K562 (cell line): ENCODE data around the gene OGDH. TPM values are rescaled to one million over a fixed set of nuclear protein-coding genes. Genes with fewer than 3 reads are reported as not detected.

ENCODE experiments used
- ATAC-seq: fragments of 200-7000 bp; cut with Tn5 transposase; 3 replicates; pipeline ENCODE4 v1.9.1; 2020; ENCODE audit warnings: moderate library complexity
- BruUV-seq: library from RNA; stranded (reverse); fragments of 400-500 nt; replicated peaks from 2 replicates; lab custom pipeline; 2021; lab: Mats Ljungman, UMichigan
- CTCF ChIA-PET: fragments of 300-600 bp; formaldehyde crosslinking; extraction: SDS; loops from one replicate; lab custom pipeline; 2021; ENCODE audit warnings: low intra/inter-chr PET ratio; lab: Yijun Ruan, JAX
- POLR2A ChIA-PET: fragments of 300-600, 350-650 bp; sonication (Branson Sonifier 250); formaldehyde crosslinking; extraction: SDS; loops from one replicate; lab custom pipeline; 2021; ENCODE audit warnings: antibody characterized with exemption, inconsistent platforms; lab: Yijun Ruan, JAX
- DNase-seq, 4 experiments: peaks; one replicate each; pipeline versions ENCODE4 v3.0.0 to v3.0.0-alpha.2; 2011 to 2018; ENCODE audit warnings: low spot score in 3 of 4, mixed read lengths in 3 of 4; ENCODE audit errors: extremely low read depth in 1 of 4
- FAIRE-seq: peaks from 2 replicates; lab custom pipeline; 2011; peaks lifted over from hg19 to GRCh38; lab: Jason Lieb, UNC
- H2AFZ ChIP-seq: 2 replicates; pipeline ENCODE4 v1.6.0; 2011; ENCODE audit warnings: low read depth, low read length, control low read depth, inconsistent platforms
- H3K27ac ChIP-seq: fragments of 200-600 bp; 3 replicates; pipeline ENCODE4 v1.8.0; 2011; ENCODE audit warnings: low read depth, mild to moderate bottlenecking, control low read depth, inconsistent platforms, low read length, moderate library complexity, mixed read lengths; ENCODE audit errors: extremely low read depth
- H3K27me3 ChIP-seq, 2 experiments: fragments of 300-600 bp in 1 of 2; 2 replicates in 1 of 2; 3 replicates in 1 of 2; pipeline versions ENCODE4 v1.6.0 to v1.8.0; 2011; ENCODE audit warnings: inconsistent platforms in 2 of 2, low read length in 2 of 2, mild to moderate bottlenecking in 1 of 2, mixed read lengths in 1 of 2, moderate library complexity in 1 of 2; ENCODE audit not compliant: control insufficient read depth in 2 of 2, insufficient read depth in 2 of 2
- H3K36me3 ChIP-seq: fragments of 300-600 bp; 3 replicates; pipeline ENCODE4 v1.8.0; 2011; ENCODE audit warnings: mild to moderate bottlenecking, low read length, inconsistent platforms; ENCODE audit not compliant: control insufficient read depth, insufficient read depth
- H3K4me1 ChIP-seq, 2 experiments: fragments of 200-600 bp in 1 of 2; replicated peaks in 1 of 2; 2 replicates in 1 of 2; 3 replicates in 1 of 2; pipeline versions ENCODE4 v1.5.1 to v1.8.0; 2011; ENCODE audit warnings: inconsistent platforms in 2 of 2, low read length in 2 of 2, mild to moderate bottlenecking in 1 of 2, mixed read lengths in 1 of 2, moderate library complexity in 1 of 2; ENCODE audit not compliant: control insufficient read depth in 2 of 2, insufficient read depth in 2 of 2
- H3K4me2 ChIP-seq: 2 replicates; pipeline ENCODE4 v1.6.1; 2011; ENCODE audit warnings: low read length, control low read depth, inconsistent platforms, mixed read lengths; ENCODE audit not compliant: insufficient read depth
- H3K4me3 ChIP-seq: fragments of 200-600 bp; sonication (generic), shearing (Covaris generic); 2 replicates; pipeline ENCODE4 v1.5.1; 2016; ENCODE audit warnings: control low read depth, inconsistent platforms
- H3K79me2 ChIP-seq: fragments of 200-600 bp; 3 replicates; pipeline ENCODE4 v1.8.0; 2011; ENCODE audit warnings: low read length, inconsistent platforms; ENCODE audit not compliant: control insufficient read depth, insufficient read depth
- H3K9ac ChIP-seq, 2 experiments: 2 replicates each; pipeline versions ENCODE4 v1.6.0 to v1.6.1; 2011; ENCODE audit warnings: low read depth in 2 of 2, low read length in 2 of 2, control low read depth in 1 of 2, inconsistent platforms in 1 of 2, mild to moderate bottlenecking in 1 of 2, mixed read lengths in 1 of 2; ENCODE audit not compliant: insufficient read depth in 1 of 2
- H3K9me1 ChIP-seq: one replicate; pipeline ENCODE4 v1.6.0; 2011; ENCODE audit warnings: inconsistent platforms, mild to moderate bottlenecking, low read length, moderate library complexity; ENCODE audit not compliant: control insufficient read depth, insufficient read depth
- H3K9me3 ChIP-seq: replicated peaks from 2 replicates; pipeline ENCODE4 v1.5.1; 2011; ENCODE audit warnings: low read depth, low read length, inconsistent platforms; ENCODE audit not compliant: control insufficient read depth, insufficient read depth
- H4K20me1 ChIP-seq: replicated peaks from 2 replicates; pipeline ENCODE4 v1.6.1; 2011; ENCODE audit warnings: low read length, inconsistent platforms, mixed read lengths; ENCODE audit not compliant: control insufficient read depth, insufficient read depth
- BCOR ChIP-seq: fragments of 450-650 bp; IDR thresholded peaks from 2 replicates; pipeline ENCODE4 v1.6.1; 2016
- CEBPB ChIP-seq: fragments of 450-650 bp; IDR thresholded peaks from 2 replicates; pipeline ENCODE4 v1.6.1; 2016; ENCODE audit warnings: missing genetic modification characterization, missing compliant biosample characterization
- CHD2 ChIP-seq: IDR thresholded peaks from 2 replicates; pipeline ENCODE4 v1.6.1; 2011; ENCODE audit warnings: low read depth, low read length
- NCOA1 ChIP-seq: fragments of 450-650 bp; IDR thresholded peaks from 2 replicates; pipeline ENCODE4 v1.6.1; 2016; ENCODE audit warnings: low read depth
- NONO ChIP-seq, 2 experiments: fragments of 200-400 bp in 1 of 2; fragments of 450-650 bp in 1 of 2; formaldehyde crosslinking in 1 of 2; IDR thresholded peaks; 2 replicates each; pipeline ENCODE4 v1.6.1; 2017; ENCODE audit warnings: low read depth in 2 of 2, mild to moderate bottlenecking in 2 of 2, moderate library complexity in 2 of 2, low read length in 1 of 2
- RBM34 ChIP-seq: fragments of 200-400 bp; formaldehyde crosslinking; IDR thresholded peaks from 2 replicates; pipeline ENCODE4 v1.6.1; 2018; ENCODE audit warnings: low read length, borderline replicate concordance; ENCODE audit not compliant: insufficient read depth
- SMC3 ChIP-seq: conservative IDR thresholded peaks from 2 replicates; pipeline ENCODE4 v1.6.1; 2011; ENCODE audit warnings: low read depth, low read length, improper control_type of control experiment; ENCODE audit not compliant: insufficient read depth
- ZEB2 ChIP-seq: fragments of 450-650 bp; IDR thresholded peaks from 2 replicates; pipeline ENCODE4 v1.6.1; 2016
- ZNF121 ChIP-seq: sonication (generic); formaldehyde crosslinking; conservative IDR thresholded peaks from 2 replicates; pipeline ENCODE4 v1.8.0; 2022; ENCODE audit warnings: missing genetic modification reagents
- ZNF224 ChIP-seq: sonication (generic); formaldehyde crosslinking; IDR thresholded peaks from 2 replicates; pipeline ENCODE4 v1.8.0; 2022; ENCODE audit warnings: mild to moderate bottlenecking, missing genetic modification reagents
- ZNF586 ChIP-seq: fragments of 450-650 bp; formaldehyde crosslinking; conservative IDR thresholded peaks from 2 replicates; pipeline ENCODE4 v1.4.0; 2020; ENCODE audit warnings: mild to moderate bottlenecking, moderate library complexity
- ZNF707 ChIP-seq: fragments of 250-450 bp; sonication (Bioruptor Pico); conservative IDR thresholded peaks from 2 replicates; pipeline ENCODE4 v1.8.0; 2022; ENCODE audit warnings: inconsistent platforms, mild to moderate bottlenecking, moderate library complexity
- WGBS: fragments of 100-300 bp; shearing (Covaris generic); methylation state at CpG from one replicate; pipeline ENCODE4 v1.1.6; 2016; ENCODE audit warnings: low coverage, mixed read lengths; ENCODE audit not compliant: insufficient coverage; ENCODE audit errors: missing lambda C conversion rate; 5-methylcytosine and 5-hydroxymethylcytosine counted together
- in situ Hi-C: fragments of 300-500 bp; cut with MboI; formaldehyde crosslinking; loops from 4 replicates; pipeline ENCODE4 v1.15.0; 2018; ENCODE audit warnings: inconsistent platforms, mixed read lengths
- intact Hi-C: fragments of 100-400 bp; cut with micrococcal nuclease; formaldehyde crosslinking; loops from 2 replicates; pipeline ENCODE4 v1.14.2; 2022
- polyA plus RNA-seq, 8 experiments: library from polyadenylated mRNA; depleted of rRNA in 4 of 8; stranded (reverse) in 5 of 8; unstranded in 3 of 8; fragments of >200 nt; fragmentation: Nextera tagmentation in 2 of 8; fragmentation: Illumina TruSeq in 1 of 8; extraction: Ambion mirVana in 2 of 8; extraction: Trizol in 1 of 8; gene quantifications; 2 replicates each; pipeline versions ENCODE4 v1.2.1 to v1.2.3, GENCODE V29; 2011 to 2014; ENCODE audit warnings: inconsistent platforms in 1 of 8, missing spikeins in 1 of 8
- total RNA-seq, 7 experiments: library from RNA; depleted of rRNA in 6 of 7; stranded (reverse); fragments of >200 nt in 6 of 7; fragmentation: Illumina TruSeq in 2 of 7; extraction: Trizol in 2 of 7; gene quantifications; 2 replicates each; pipeline versions ENCODE4 v1.2.1 to v1.2.3, GENCODE V29; 2011 to 2021; ENCODE audit warnings: low replicate concordance in 1 of 7
- TF ChIP-seq, protein P1 (sequence below): fragments of 450-650 bp; IDR thresholded peaks from 2 replicates; pipeline ENCODE4 v1.6.1; 2014; ENCODE audit warnings: low read depth, mild to moderate bottlenecking, moderate library complexity, borderline replicate concordance
- TF ChIP-seq, protein P2 (sequence below): fragments of 450-650 bp; IDR thresholded peaks from 2 replicates; pipeline ENCODE4 v1.6.1; 2016; ENCODE audit warnings: low read depth, mild to moderate bottlenecking, moderate library complexity

The OGDH gene
- total and polyA plus RNA-seq, 9 of the 15 experiments (the other 6 are each of a cell fraction or from before 2014, with no cell fraction given) = 3.1 to 80.3 (median 23.5) TPM

DNA sequence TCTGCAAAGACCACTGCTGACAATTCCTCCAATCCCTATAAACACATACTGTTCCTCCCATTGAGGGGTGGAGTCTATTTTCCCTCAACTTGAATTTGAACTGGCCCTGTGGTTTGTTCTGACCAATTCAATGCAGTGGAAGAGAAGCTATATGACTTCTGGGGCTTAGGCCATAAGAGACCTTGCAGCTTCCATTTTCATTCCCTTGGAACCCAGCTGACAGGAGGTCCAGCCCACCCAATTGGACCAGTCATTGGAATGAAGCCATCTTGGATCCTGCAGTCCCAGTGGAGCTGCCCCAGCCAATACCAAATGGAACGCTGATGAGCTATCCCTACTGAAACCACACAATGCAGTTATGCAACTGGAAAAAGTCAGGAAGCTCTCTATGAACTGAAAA, 15.5 kb upstream of the OGDH start:
- no peak for DNase-seq
- Histone ChIP-seq H2AFZ (peak overlapping the region; percentile 74), H3K4me1 (no peaks in the 10 kb centered on the region; a peak in 2 of 5 replicates), H3K9ac (no peak overlapping the region), H3K27me3 (no peaks in the 10 kb centered on the region), H3K9me1 (no peaks in the 10 kb centered on the region), H3K79me2 (no peaks in the 10 kb centered on the region), H3K4me2 (no peak overlapping the region), H3K4me3 (no peak overlapping the region), H4K20me1 (no peaks in the 10 kb centered on the region), H3K27ac (no peak overlapping the region), H3K9me3 (no peaks in the 10 kb centered on the region), H3K36me3 (no peaks in the 10 kb centered on the region)
- intact Hi-C loops (no loop called here), in situ Hi-C loops (loop anchor here (5.0 to 10.0 kb wide), 2 partner anchors 336 to 544 kb away; no protein-coding TSS in a partner anchor)
- 55% methylated on average over 1 of the region's 1 CpG for WGBS
- ChIA-PET POLR2A (interaction anchor here (0.8 to 2.4 kb wide), 3 partner anchors 9 to 295 kb away, joined by 3 to 11 read pairs (median 4); partner anchors contain the start of genes OGDH, PURB and TMED4), CTCF (no interaction called here)
- TF ChIP-seq CHD2 (no peak), SMC3 (no peak)
- no peak for FAIRE-seq
- ATAC-seq = no peak
- BruUV-seq = no TSS peak

DNA sequence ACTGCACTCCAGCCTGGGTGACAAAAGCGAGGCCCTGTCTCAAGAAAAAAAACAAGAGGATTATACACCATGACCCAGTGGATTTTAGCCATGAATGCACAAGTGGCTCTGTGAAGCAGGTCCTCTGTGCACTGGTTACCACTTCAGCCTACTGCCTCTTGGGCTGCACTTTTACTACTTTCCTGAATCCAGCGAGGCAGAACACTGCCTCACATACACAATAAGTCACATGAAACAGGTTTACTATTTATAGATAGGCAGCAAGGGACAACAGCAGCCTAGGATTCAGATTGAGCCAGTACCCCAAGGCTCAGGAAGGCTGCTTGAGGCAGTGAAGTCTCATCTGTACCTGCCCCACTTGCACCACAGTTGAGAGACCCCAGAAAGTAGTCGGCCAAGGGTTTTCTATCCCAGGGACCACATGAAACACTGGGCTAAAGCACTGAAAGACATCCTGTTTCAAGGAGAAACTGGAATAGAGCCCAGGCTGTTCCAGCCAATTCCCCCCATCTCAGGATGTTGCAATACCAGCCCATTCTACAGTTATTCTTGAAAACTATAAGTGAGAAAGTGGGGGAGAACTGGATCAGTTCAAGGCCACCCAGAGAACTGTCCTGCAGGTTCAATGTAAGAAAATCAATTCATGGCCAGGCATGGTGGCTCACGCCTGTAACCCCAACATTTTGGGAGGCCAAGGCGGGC, 10.3 kb upstream of the OGDH start:
- no peak overlapping the region for H3K27ac ChIP-seq
- POLR2A ChIA-PET = no interaction called here
- peak; percentile 79 for ATAC-seq
- no peak for TF ChIP-seq RBM34
- no peak for TF ChIP-seq ZNF707
- peak; percentile 48 for TF ChIP-seq ZNF121 (CRISPR knock-in tag)
- peak; percentile 77 for TF ChIP-seq CEBPB
- TF ChIP-seq NCOA1 = no peak
- TF ChIP-seq ZNF224 (CRISPR knock-in tag) = no peak
- no peak for TF ChIP-seq BCOR
- TF ChIP-seq NONO (IDR thresholded peaks at IDR 0.05; ENCODE audit: low read depth in 2 of 2, low read length in 1 of 2) = no peak
- TF ChIP-seq ZNF586 (CRISPR knock-in tag) = no peak
- TF ChIP-seq, protein P1, sequence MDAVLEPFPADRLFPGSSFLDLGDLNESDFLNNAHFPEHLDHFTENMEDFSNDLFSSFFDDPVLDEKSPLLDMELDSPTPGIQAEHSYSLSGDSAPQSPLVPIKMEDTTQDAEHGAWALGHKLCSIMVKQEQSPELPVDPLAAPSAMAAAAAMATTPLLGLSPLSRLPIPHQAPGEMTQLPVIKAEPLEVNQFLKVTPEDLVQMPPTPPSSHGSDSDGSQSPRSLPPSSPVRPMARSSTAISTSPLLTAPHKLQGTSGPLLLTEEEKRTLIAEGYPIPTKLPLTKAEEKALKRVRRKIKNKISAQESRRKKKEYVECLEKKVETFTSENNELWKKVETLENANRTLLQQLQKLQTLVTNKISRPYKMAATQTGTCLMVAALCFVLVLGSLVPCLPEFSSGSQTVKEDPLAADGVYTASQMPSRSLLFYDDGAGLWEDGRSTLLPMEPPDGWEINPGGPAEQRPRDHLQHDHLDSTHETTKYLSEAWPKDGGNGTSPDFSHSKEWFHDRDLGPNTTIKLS = no peak
- no peak for TF ChIP-seq ZEB2
- TF ChIP-seq, protein P2, sequence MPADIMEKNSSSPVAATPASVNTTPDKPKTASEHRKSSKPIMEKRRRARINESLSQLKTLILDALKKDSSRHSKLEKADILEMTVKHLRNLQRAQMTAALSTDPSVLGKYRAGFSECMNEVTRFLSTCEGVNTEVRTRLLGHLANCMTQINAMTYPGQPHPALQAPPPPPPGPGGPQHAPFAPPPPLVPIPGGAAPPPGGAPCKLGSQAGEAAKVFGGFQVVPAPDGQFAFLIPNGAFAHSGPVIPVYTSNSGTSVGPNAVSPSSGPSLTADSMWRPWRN = no peak

More for the DNA sequence above, 10.3 kb upstream of the OGDH start:
- Histone ChIP-seq H2AFZ (peak overlapping the region; percentile 38; the same call in 1 of the 2 replicates), H3K79me2 (no peaks in the 10 kb centered on the region), H3K4me3 (no peak overlapping the region), H3K9me1 (no peaks in the 10 kb centered on the region), H4K20me1 (no peaks in the 10 kb centered on the region), H3K9me3 (no peaks in the 10 kb centered on the region), H3K4me1 (no peaks in the 10 kb centered on the region), H3K4me2 (no peak overlapping the region), H3K9ac (no peak overlapping the region), H3K27me3 (0 out of 5 replicates have a peak, but pooled peaks cover 0 to 2% of the 10 kb centered on the region in 2 experiments), H3K36me3 (no peaks in the 10 kb centered on the region)
- WGBS = 41% methylated on average over 5 of the region's 5 CpGs
- BruUV-seq = no TSS peak
- no peak for FAIRE-seq
- CTCF ChIA-PET = no interaction called here
- no peak for DNase-seq
- intact Hi-C loops (no loop called here), in situ Hi-C loops (loop anchor here (10.0 kb wide), 1 partner anchor 539 kb away; no protein-coding TSS in a partner anchor)
